ENCODE results near the gene PELO.

DNA sequence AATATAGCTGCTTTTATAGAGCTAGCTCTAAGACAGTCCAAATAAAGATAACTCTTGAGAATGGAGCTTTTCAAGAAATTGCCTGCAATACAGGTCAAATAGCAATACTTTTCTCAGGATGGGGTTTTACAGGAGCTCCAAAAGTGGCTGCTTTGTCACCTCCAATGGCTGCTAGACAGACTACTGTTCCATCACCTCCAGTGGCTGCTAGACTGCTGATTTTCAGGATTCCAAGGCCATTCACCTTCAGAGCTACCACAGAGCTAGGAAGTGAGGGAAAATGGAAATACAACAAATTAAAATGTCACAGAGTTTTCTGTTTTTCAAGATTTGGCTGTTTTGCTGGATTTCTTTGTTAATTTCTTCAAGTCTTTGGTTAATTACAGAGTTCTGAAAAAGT, 8.5 kb upstream of the PELO start:
- TF ChIP-seq, protein P1, sequence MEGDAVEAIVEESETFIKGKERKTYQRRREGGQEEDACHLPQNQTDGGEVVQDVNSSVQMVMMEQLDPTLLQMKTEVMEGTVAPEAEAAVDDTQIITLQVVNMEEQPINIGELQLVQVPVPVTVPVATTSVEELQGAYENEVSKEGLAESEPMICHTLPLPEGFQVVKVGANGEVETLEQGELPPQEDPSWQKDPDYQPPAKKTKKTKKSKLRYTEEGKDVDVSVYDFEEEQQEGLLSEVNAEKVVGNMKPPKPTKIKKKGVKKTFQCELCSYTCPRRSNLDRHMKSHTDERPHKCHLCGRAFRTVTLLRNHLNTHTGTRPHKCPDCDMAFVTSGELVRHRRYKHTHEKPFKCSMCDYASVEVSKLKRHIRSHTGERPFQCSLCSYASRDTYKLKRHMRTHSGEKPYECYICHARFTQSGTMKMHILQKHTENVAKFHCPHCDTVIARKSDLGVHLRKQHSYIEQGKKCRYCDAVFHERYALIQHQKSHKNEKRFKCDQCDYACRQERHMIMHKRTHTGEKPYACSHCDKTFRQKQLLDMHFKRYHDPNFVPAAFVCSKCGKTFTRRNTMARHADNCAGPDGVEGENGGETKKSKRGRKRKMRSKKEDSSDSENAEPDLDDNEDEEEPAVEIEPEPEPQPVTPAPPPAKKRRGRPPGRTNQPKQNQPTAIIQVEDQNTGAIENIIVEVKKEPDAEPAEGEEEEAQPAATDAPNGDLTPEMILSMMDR (IDR thresholded peaks at IDR 0.05) = no peak
- TF ChIP-seq POLR2A (IDR thresholded peaks at IDR 0.05) = no peak
